ENCODE measurements around the gene CREB3.

DNA sequence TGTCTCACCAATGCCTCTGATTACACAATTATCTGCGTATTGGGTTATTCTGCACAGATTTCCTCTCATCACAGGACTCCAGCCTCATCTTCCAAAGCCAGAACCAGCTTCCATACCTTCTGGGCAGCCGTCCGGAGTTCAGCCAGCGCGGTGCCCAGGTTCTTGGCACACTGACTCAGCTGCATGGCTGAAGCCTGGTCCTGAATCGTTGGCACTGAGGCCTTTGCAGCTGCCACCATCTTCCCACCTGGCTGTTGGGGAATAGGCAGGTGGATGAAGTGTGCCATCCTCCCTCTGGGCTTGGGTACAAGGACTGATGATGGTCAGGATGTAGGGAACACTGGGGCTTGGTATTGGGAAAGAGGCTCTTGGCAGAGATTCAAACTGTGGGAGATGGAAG, 18.3 kb upstream of the CREB3 start:
- no peak for TF ChIP-seq EZH2phosphoT487 (conservative IDR thresholded peaks at IDR 0.05; ENCODE audit: low read length)
- TF ChIP-seq, protein P1, sequence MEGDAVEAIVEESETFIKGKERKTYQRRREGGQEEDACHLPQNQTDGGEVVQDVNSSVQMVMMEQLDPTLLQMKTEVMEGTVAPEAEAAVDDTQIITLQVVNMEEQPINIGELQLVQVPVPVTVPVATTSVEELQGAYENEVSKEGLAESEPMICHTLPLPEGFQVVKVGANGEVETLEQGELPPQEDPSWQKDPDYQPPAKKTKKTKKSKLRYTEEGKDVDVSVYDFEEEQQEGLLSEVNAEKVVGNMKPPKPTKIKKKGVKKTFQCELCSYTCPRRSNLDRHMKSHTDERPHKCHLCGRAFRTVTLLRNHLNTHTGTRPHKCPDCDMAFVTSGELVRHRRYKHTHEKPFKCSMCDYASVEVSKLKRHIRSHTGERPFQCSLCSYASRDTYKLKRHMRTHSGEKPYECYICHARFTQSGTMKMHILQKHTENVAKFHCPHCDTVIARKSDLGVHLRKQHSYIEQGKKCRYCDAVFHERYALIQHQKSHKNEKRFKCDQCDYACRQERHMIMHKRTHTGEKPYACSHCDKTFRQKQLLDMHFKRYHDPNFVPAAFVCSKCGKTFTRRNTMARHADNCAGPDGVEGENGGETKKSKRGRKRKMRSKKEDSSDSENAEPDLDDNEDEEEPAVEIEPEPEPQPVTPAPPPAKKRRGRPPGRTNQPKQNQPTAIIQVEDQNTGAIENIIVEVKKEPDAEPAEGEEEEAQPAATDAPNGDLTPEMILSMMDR (IDR thresholded peaks at IDR 0.05; ENCODE audit: insufficient read depth, low read length, poor library complexity, severe bottlenecking): no peak

Data from SU-DHL-6 (cell line).